ENCODE data around the gene SMAD1. TPM values are rescaled to one million over a fixed set of nuclear protein-coding genes. Genes with fewer than 3 reads are reported as not detected.

Gene SMAD1
- total RNA-seq, 1 donor from 2014 or later, result 16.5 TPM

GRCh38 chr4:145437466-145437865 lies 44.2 kb upstream of the SMAD1 start:
- H3K27me3 Mint-ChIP-seq (ENCODE audit: low read depth), result peaks cover 22% of the 10 kb centered on the region
- no peaks in the 10 kb centered on the region for H3K4me1 Mint-ChIP-seq (ENCODE audit: low read depth)
- H3K4me3 Mint-ChIP-seq (ENCODE audit: unreplicated experiment), result no peak overlapping the region
- no peak for TF ChIP-seq CTCF (IDR thresholded peaks at IDR 0.05)
- H3K27ac Mint-ChIP-seq (ENCODE audit: unreplicated experiment), result no peak overlapping the region
- DNase-seq (ENCODE audit: low spot score), result no peak
- peaks cover 19% of the 10 kb centered on the region for H3K9me3 Mint-ChIP-seq (ENCODE audit: low read depth)
- H3K36me3 Mint-ChIP-seq (ENCODE audit: low read depth), result peaks cover 3% of the 10 kb centered on the region

DNA sequence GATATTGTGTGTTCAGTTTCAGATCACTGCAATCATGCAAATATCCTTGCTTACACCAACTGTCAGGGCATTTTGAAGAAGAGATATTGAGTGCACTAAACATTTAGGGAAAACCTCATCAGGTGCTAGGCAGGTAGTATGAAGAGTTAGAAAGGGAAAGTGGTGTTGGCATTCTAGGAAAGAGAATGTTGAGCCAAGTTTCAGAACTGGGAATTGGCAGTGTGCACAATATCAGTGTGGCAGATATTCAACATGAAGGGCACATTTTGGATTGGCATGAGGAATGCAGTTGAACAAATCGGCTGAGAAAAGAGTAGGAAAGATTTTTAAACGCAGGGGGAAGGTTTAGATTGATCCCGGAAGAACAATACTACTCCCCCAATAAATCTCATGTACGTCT lies 43.4 kb upstream of the SMAD1 start:
- Mint-ChIP-seq H3K27ac (ENCODE audit: unreplicated experiment) (no peak overlapping the region), H3K36me3 (ENCODE audit: low read depth) (peaks cover 3% of the 10 kb centered on the region), H3K4me3 (ENCODE audit: unreplicated experiment) (no peak overlapping the region), H3K27me3 (ENCODE audit: low read depth) (peaks cover 16% of the 10 kb centered on the region), H3K4me1 (ENCODE audit: low read depth) (no peaks in the 10 kb centered on the region), H3K9me3 (ENCODE audit: low read depth) (peaks cover 13% of the 10 kb centered on the region)
- TF ChIP-seq CTCF (IDR thresholded peaks at IDR 0.05), result no peak
- DNase-seq (ENCODE audit: low spot score), result no peak

GRCh38 chr4:145440292-145441007 lies 41.2 kb upstream of the SMAD1 start:
- H3K9me3 Mint-ChIP-seq (ENCODE audit: low read depth), result peaks cover 3% of the 10 kb centered on the region
- H3K27ac Mint-ChIP-seq (ENCODE audit: unreplicated experiment), result no peak overlapping the region
- peaks cover 23% of the 10 kb centered on the region for H3K27me3 Mint-ChIP-seq (ENCODE audit: low read depth)
- no peaks in the 10 kb centered on the region for H3K4me1 Mint-ChIP-seq (ENCODE audit: low read depth)
- TF ChIP-seq CTCF (IDR thresholded peaks at IDR 0.05), result no peak
- DNase-seq (ENCODE audit: low spot score), result no peak
- no peaks in the 10 kb centered on the region for H3K36me3 Mint-ChIP-seq (ENCODE audit: low read depth)
- no peak overlapping the region for H3K4me3 Mint-ChIP-seq (ENCODE audit: unreplicated experiment)

DNA sequence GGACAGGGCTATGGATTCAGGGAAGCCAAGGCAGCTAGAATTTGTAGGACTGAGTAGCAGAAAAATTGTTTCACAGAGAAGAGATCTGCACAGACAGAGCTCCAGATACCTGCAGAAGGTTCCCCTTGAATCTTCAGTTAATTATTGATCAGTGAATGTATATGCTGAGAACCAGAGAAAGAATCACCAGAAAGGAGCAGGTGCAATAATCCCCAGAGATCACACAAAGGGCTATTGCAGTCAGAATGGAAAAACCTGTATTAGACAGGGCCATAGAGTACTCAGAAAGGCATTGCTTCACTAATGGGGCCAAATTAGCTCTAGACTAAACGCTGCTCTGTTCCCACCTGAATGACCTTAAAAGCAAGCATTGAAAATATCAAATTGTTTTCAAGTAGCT lies 35.5 kb upstream of the SMAD1 start:
- Mint-ChIP-seq H3K36me3 (ENCODE audit: low read depth) (peaks cover 2% of the 10 kb centered on the region), H3K4me3 (ENCODE audit: unreplicated experiment) (no peak overlapping the region), H3K27me3 (ENCODE audit: low read depth) (peaks cover 32% of the 10 kb centered on the region), H3K4me1 (ENCODE audit: low read depth) (no peaks in the 10 kb centered on the region), H3K27ac (ENCODE audit: unreplicated experiment) (no peak overlapping the region), H3K9me3 (ENCODE audit: low read depth) (peaks cover 13% of the 10 kb centered on the region)
- no peak for DNase-seq (ENCODE audit: low spot score)
- no peak for TF ChIP-seq CTCF (IDR thresholded peaks at IDR 0.05)

DNA sequence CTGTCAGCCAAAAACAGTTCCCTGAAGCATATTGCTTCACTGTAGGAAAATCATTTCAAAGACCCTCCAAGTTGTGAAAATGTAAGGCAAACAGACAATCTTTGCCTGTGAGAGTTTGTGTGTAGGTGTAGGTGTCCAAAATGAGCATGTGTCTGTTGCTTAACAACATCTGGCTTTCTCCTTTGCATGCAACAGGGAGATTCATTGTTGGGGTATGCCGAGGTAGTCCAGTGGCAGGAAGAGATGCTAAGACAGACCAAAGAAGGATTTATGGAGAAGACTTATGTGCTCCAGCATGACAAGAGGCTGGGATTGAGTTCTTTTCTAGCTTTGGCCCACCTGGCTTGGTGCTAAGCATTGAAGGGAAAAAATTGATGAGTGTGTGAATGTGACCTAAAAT lies 29.8 kb upstream of the SMAD1 start:
- Mint-ChIP-seq H3K36me3 (ENCODE audit: low read depth) (peaks cover 2% of the 10 kb centered on the region), H3K27ac (ENCODE audit: unreplicated experiment) (no peak overlapping the region), H3K9me3 (ENCODE audit: low read depth) (peaks cover 8% of the 10 kb centered on the region), H3K4me3 (ENCODE audit: unreplicated experiment) (no peak overlapping the region), H3K27me3 (ENCODE audit: low read depth) (peaks cover 19% of the 10 kb centered on the region), H3K4me1 (ENCODE audit: low read depth) (no peaks in the 10 kb centered on the region)
- no peak for DNase-seq (ENCODE audit: low spot score)
- no peak for TF ChIP-seq CTCF (IDR thresholded peaks at IDR 0.05)
